WTC11 (cell line): Measurements from ENCODE around the gene PLIN4. TPM values are rescaled to one million over a fixed set of nuclear protein-coding genes. Genes with fewer than 3 reads are reported as not detected.

Source experiments
- ATAC-seq: fragments of 200-7000 bp; cut with Tn5 transposase; 2 replicates; pipeline ENCODE4 v1.10.0; 2021; ENCODE audit warnings: mild to moderate bottlenecking, moderate library complexity
- CTCF ChIA-PET: fragments of 300-600 bp; sonication (Branson Sonifier 250); formaldehyde crosslinking; loops from one replicate; lab custom pipeline; 2021; ENCODE audit warnings: antibody characterized with exemption; lab: Charles Lee
- POLR2A ChIA-PET: fragments of 350-600 bp; sonication (Branson Sonifier 250); formaldehyde crosslinking; loops from one replicate; lab custom pipeline; 2021; ENCODE audit warnings: antibody characterized with exemption; lab: Charles Lee
- DNase-seq: peaks from one replicate; pipeline ENCODE4 v3.0.0; 2021; ENCODE audit warnings: low spot score
- H3K27ac Mint-ChIP-seq: 2 replicates; pipeline ENCODE4 v1.8.0; 2021; ENCODE audit warnings: mixed read lengths
- H3K27me3 Mint-ChIP-seq: 2 replicates; pipeline ENCODE4 v1.8.0; 2021; ENCODE audit warnings: low read depth, mild to moderate bottlenecking, moderate library complexity, mixed read lengths
- H3K36me3 Mint-ChIP-seq: 2 replicates; pipeline ENCODE4 v1.8.0; 2021; ENCODE audit warnings: mixed read lengths
- H3K4me1 Mint-ChIP-seq: 2 replicates; pipeline ENCODE4 v1.8.0; 2022; ENCODE audit warnings: mixed read lengths
- H3K4me3 Mint-ChIP-seq: 2 replicates; pipeline ENCODE4 v1.8.0; 2021; ENCODE audit warnings: mild to moderate bottlenecking, moderate library complexity, mixed read lengths
- H3K9me3 Mint-ChIP-seq: 2 replicates; pipeline ENCODE4 v1.8.0; 2021; ENCODE audit warnings: mixed read lengths
- CBFB ChIP-seq: sonication (generic); formaldehyde crosslinking; IDR thresholded peaks from 2 replicates; pipeline ENCODE4 v1.8.1; 2022; ENCODE audit warnings: mild to moderate bottlenecking, low read depth, missing genetic modification reagents
- FOXK1 ChIP-seq: sonication (generic); formaldehyde crosslinking; IDR thresholded peaks from 2 replicates; pipeline ENCODE4 v1.8.0; 2022; ENCODE audit warnings: mild to moderate bottlenecking, moderate library complexity, missing genetic modification reagents
- GTF2I ChIP-seq: fragments of 250-450 bp; sonication (Bioruptor Pico); conservative IDR thresholded peaks from 2 replicates; pipeline ENCODE4 v1.4.0; 2021; ENCODE audit warnings: mild to moderate bottlenecking
- HMGA2 ChIP-seq: fragments of 250-450 bp; sonication (Bioruptor Pico); IDR thresholded peaks from 2 replicates; pipeline ENCODE4 v1.4.0; 2021; ENCODE audit warnings: mild to moderate bottlenecking, moderate library complexity
- KAT7 ChIP-seq: sonication (generic); formaldehyde crosslinking; IDR thresholded peaks from 2 replicates; pipeline ENCODE4 v1.8.1; 2023; ENCODE audit warnings: missing genetic modification reagents, mild to moderate bottlenecking, borderline replicate concordance
- TEAD1 ChIP-seq: sonication (generic); formaldehyde crosslinking; IDR thresholded peaks from 2 replicates; pipeline ENCODE4 v1.8.0; 2022; ENCODE audit warnings: mild to moderate bottlenecking, missing genetic modification reagents
- ZBTB21 ChIP-seq: sonication (generic); formaldehyde crosslinking; IDR thresholded peaks from 2 replicates; pipeline ENCODE4 v1.8.1; 2023; ENCODE audit warnings: mild to moderate bottlenecking, missing genetic modification reagents, borderline replicate concordance
- total RNA-seq: library from RNA; stranded (reverse); gene quantifications from 3 replicates; pipeline ENCODE4 v1.2.3, GENCODE V29; 2021
- TF ChIP-seq, protein P1 (sequence below): sonication (generic); formaldehyde crosslinking; IDR thresholded peaks from 2 replicates; pipeline ENCODE4 v1.8.0; 2022; ENCODE audit warnings: mild to moderate bottlenecking, missing genetic modification reagents
- TF ChIP-seq, protein P2 (sequence below): sonication (generic); formaldehyde crosslinking; IDR thresholded peaks from 2 replicates; pipeline ENCODE4 v1.8.0; 2022; ENCODE audit warnings: mild to moderate bottlenecking, missing genetic modification reagents
- TF ChIP-seq, protein P3 (sequence below): sonication (generic); formaldehyde crosslinking; IDR thresholded peaks from 2 replicates; pipeline ENCODE4 v1.8.0; 2022; ENCODE audit warnings: missing genetic modification reagents
- TF ChIP-seq, protein P4 (sequence below): fragments of 250-450 bp; sonication (Bioruptor Pico); IDR thresholded peaks from 2 replicates; pipeline ENCODE4 v2.1.2; 2022; ENCODE audit warnings: mild to moderate bottlenecking, moderate library complexity
- TF ChIP-seq, protein P5 (sequence below): sonication (generic); formaldehyde crosslinking; IDR thresholded peaks from 2 replicates; pipeline ENCODE4 v1.8.0; 2023; ENCODE audit warnings: missing genetic modification reagents
- TF ChIP-seq, protein P6 (sequence below): sonication (generic); formaldehyde crosslinking; IDR thresholded peaks from 2 replicates; pipeline ENCODE4 v1.8.1; 2022; ENCODE audit warnings: low read depth, mild to moderate bottlenecking, moderate library complexity, missing genetic modification reagents, borderline replicate concordance
- TF ChIP-seq, protein P7 (sequence below): fragments of 250-450 bp; sonication (Bioruptor Pico); IDR thresholded peaks from 2 replicates; pipeline ENCODE4 v1.8.0; 2021; ENCODE audit warnings: mild to moderate bottlenecking
- TF ChIP-seq, protein P8 (sequence below): sonication (generic); formaldehyde crosslinking; IDR thresholded peaks from 2 replicates; pipeline ENCODE4 v1.8.1; 2023; ENCODE audit warnings: mild to moderate bottlenecking, moderate library complexity, missing genetic modification reagents

The PLIN4 gene
- total RNA-seq, 1 experiment from 2014 or later = 0.35 TPM

DNA sequence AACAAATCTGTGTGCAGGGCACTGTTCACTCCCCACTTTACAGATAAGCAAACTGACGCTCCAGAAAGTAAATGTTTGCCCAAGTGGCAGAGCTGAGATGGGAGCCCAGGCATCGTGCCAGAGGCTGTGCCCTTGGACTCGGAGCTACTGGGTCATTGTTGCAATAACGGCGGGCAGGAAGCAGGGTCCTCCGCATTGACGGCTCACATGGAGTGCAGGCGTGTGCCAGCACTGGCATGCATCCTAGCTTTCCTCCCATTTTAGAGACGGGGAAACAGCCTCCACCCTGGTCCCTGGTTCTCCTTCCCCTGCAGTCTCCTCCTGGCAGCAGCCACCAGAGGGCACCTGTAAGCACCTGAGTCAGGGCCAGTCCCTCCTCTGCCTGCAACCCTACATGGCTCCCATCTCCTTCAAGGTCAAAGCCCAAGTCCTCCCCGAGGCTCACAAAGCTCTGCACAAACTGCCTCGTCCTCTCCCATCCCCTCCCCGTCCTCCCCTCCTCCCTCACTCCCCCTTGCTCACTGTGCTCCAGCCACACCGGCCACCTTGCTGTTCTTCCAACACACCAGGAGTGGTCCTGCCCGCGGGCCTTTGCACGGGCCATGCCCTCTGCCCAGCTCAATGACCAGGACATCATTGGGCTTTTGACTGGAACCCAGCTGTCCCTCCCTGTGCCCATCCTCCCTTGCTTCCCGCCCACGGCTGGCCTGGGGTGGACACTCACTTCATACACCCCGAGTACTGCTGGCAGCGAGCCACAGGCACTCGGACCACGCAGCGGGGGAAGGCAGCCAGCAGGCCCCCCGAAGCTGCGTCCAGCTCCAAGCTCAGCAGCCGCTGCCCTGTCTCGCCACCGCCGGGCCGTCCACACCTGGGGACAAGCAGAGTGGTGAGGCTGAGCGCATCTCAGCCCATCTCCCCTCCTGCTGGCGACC, 29.3 kb upstream of the PLIN4 start:
- Mint-ChIP-seq H3K27me3 (no peaks in the 10 kb centered on the region), H3K4me1 (no peaks in the 10 kb centered on the region), H3K4me3 (no peak overlapping the region), H3K27ac (no peak overlapping the region), H3K36me3 (peaks cover 20% of the 10 kb centered on the region), H3K9me3 (no peaks in the 10 kb centered on the region)
- ATAC-seq (no peak), DNase-seq (peak; percentile 40)
- POLR2A ChIA-PET = interaction anchor here (0.6 kb wide), 1 partner anchor 250 kb away, joined by 4 read pairs; no protein-coding TSS in a partner anchor
- CTCF ChIA-PET = interaction anchor here (0.6 to 2.7 kb wide), 15 partner anchors 10 to 1257 kb away, joined by 3 to 17 read pairs (median 4); partner anchors contain the start of genes HDGFL2 and PLIN5
- TF ChIP-seq, protein P1, sequence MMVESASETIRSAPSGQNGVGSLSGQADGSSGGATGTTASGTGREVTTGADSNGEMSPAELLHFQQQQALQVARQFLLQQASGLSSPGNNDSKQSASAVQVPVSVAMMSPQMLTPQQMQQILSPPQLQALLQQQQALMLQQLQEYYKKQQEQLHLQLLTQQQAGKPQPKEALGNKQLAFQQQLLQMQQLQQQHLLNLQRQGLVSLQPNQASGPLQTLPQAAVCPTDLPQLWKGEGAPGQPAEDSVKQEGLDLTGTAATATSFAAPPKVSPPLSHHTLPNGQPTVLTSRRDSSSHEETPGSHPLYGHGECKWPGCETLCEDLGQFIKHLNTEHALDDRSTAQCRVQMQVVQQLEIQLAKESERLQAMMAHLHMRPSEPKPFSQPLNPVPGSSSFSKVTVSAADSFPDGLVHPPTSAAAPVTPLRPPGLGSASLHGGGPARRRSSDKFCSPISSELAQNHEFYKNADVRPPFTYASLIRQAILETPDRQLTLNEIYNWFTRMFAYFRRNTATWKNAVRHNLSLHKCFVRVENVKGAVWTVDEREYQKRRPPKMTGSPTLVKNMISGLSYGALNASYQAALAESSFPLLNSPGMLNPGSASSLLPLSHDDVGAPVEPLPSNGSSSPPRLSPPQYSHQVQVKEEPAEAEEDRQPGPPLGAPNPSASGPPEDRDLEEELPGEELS (CRISPR knock-in tag) = no peak
- TF ChIP-seq, protein P2, sequence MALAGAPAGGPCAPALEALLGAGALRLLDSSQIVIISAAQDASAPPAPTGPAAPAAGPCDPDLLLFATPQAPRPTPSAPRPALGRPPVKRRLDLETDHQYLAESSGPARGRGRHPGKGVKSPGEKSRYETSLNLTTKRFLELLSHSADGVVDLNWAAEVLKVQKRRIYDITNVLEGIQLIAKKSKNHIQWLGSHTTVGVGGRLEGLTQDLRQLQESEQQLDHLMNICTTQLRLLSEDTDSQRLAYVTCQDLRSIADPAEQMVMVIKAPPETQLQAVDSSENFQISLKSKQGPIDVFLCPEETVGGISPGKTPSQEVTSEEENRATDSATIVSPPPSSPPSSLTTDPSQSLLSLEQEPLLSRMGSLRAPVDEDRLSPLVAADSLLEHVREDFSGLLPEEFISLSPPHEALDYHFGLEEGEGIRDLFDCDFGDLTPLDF = no peak
- TF ChIP-seq GTF2I (CRISPR knock-in tag) = peak; percentile 86
- TF ChIP-seq KAT7 (CRISPR knock-in tag) = no peak

DNA sequence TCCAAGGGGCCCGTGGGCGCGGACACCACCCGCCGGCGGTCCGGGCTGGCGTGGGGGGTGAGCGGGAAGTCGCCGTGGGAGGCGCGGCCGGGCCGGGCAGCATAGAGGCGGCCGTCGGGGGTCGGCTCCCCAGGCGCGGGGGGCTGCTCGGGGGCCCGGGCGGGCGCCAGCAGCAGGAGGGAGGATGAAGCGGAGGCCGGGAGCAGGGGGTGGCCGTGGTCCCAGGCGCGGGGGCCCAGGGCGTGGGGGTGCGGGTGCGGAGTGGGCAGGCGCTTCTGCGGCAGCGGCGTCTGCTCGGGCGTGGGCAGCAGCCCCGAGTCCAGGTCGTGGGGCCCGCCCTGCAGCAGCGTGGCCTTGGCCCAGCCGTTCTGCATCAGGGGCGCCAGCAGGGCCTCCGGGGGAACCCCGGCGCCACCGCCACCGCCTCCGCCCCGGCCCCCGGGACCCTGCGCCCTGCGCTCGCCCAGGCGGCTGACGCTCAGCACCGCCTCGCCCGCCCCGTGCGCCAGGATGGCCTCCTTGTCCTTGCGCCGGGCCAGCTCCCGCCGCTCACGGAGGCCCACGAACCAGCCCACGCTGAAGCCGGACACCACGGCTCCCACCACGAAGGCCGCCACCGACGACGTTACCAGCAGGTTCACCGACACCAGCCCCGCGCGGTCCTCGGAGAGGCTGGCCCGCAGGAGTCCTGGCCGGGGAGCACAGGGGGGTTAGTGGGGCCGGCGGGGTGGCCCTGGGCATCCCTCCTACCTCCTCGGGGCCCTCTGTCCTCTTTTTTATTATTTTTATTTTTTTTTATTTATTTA, 25.8 kb upstream of the PLIN4 start:
- DNase-seq (no peak), ATAC-seq (no peak)
- peaks cover 9% of the 10 kb centered on the region for H3K27me3 Mint-ChIP-seq
- peaks cover 4% of the 10 kb centered on the region for H3K9me3 Mint-ChIP-seq
- H3K36me3 Mint-ChIP-seq = peaks cover 7% of the 10 kb centered on the region
- H3K27ac Mint-ChIP-seq = no peak overlapping the region
- no peak overlapping the region for H3K4me3 Mint-ChIP-seq
- peaks cover 4% of the 10 kb centered on the region; the same call in 1 of the 2 replicates for H3K4me1 Mint-ChIP-seq
- POLR2A ChIA-PET = no interaction called here
- CTCF ChIA-PET = no interaction called here
- TF ChIP-seq HMGA2 (CRISPR knock-in tag) (no peak), ZBTB21 (CRISPR knock-in tag) (no peak), CBFB (CRISPR knock-in tag) (no peak), FOXK1 (CRISPR knock-in tag) (no peak), TEAD1 (CRISPR knock-in tag) (no peak)
- TF ChIP-seq, protein P3, sequence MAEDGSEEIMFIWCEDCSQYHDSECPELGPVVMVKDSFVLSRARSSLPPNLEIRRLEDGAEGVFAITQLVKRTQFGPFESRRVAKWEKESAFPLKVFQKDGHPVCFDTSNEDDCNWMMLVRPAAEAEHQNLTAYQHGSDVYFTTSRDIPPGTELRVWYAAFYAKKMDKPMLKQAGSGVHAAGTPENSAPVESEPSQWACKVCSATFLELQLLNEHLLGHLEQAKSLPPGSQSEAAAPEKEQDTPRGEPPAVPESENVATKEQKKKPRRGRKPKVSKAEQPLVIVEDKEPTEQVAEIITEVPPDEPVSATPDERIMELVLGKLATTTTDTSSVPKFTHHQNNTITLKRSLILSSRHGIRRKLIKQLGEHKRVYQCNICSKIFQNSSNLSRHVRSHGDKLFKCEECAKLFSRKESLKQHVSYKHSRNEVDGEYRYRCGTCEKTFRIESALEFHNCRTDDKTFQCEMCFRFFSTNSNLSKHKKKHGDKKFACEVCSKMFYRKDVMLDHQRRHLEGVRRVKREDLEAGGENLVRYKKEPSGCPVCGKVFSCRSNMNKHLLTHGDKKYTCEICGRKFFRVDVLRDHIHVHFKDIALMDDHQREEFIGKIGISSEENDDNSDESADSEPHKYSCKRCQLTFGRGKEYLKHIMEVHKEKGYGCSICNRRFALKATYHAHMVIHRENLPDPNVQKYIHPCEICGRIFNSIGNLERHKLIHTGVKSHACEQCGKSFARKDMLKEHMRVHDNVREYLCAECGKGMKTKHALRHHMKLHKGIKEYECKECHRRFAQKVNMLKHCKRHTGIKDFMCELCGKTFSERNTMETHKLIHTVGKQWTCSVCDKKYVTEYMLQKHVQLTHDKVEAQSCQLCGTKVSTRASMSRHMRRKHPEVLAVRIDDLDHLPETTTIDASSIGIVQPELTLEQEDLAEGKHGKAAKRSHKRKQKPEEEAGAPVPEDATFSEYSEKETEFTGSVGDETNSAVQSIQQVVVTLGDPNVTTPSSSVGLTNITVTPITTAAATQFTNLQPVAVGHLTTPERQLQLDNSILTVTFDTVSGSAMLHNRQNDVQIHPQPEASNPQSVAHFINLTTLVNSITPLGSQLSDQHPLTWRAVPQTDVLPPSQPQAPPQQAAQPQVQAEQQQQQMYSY (CRISPR knock-in tag) = no peak
- TF ChIP-seq, protein P4, sequence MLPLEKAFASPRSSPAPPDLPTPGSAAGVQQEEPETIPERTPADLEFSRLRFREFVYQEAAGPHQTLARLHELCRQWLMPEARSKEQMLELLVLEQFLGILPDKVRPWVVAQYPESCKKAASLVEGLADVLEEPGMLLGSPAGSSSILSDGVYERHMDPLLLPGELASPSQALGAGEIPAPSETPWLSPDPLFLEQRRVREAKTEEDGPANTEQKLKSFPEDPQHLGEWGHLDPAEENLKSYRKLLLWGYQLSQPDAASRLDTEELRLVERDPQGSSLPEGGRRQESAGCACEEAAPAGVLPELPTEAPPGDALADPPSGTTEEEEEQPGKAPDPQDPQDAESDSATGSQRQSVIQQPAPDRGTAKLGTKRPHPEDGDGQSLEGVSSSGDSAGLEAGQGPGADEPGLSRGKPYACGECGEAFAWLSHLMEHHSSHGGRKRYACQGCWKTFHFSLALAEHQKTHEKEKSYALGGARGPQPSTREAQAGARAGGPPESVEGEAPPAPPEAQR (CRISPR knock-in tag) = no peak
- TF ChIP-seq, protein P5, sequence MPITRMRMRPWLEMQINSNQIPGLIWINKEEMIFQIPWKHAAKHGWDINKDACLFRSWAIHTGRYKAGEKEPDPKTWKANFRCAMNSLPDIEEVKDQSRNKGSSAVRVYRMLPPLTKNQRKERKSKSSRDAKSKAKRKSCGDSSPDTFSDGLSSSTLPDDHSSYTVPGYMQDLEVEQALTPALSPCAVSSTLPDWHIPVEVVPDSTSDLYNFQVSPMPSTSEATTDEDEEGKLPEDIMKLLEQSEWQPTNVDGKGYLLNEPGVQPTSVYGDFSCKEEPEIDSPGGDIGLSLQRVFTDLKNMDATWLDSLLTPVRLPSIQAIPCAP (CRISPR knock-in tag) = no peak
- TF ChIP-seq, protein P6, sequence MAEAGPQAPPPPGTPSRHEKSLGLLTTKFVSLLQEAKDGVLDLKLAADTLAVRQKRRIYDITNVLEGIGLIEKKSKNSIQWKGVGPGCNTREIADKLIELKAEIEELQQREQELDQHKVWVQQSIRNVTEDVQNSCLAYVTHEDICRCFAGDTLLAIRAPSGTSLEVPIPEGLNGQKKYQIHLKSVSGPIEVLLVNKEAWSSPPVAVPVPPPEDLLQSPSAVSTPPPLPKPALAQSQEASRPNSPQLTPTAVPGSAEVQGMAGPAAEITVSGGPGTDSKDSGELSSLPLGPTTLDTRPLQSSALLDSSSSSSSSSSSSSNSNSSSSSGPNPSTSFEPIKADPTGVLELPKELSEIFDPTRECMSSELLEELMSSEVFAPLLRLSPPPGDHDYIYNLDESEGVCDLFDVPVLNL = no peak
- TF ChIP-seq, protein P7, sequence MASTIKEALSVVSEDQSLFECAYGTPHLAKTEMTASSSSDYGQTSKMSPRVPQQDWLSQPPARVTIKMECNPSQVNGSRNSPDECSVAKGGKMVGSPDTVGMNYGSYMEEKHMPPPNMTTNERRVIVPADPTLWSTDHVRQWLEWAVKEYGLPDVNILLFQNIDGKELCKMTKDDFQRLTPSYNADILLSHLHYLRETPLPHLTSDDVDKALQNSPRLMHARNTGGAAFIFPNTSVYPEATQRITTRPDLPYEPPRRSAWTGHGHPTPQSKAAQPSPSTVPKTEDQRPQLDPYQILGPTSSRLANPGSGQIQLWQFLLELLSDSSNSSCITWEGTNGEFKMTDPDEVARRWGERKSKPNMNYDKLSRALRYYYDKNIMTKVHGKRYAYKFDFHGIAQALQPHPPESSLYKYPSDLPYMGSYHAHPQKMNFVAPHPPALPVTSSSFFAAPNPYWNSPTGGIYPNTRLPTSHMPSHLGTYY = no peak
- TF ChIP-seq, protein P8, sequence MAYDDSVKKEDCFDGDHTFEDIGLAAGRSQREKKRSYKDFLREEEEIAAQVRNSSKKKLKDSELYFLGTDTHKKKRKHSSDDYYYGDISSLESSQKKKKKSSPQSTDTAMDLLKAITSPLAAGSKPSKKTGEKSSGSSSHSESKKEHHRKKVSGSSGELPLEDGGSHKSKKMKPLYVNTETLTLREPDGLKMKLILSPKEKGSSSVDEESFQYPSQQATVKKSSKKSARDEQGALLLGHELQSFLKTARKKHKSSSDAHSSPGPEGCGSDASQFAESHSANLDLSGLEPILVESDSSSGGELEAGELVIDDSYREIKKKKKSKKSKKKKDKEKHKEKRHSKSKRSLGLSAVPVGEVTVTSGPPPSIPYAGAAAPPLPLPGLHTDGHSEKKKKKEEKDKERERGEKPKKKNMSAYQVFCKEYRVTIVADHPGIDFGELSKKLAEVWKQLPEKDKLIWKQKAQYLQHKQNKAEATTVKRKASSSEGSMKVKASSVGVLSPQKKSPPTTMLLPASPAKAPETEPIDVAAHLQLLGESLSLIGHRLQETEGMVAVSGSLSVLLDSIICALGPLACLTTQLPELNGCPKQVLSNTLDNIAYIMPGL (CRISPR knock-in tag) = no peak
